ENCODE measurements around the gene IFT27. TPM values are rescaled to one million over a fixed set of nuclear protein-coding genes. Genes with fewer than 3 reads are reported as not detected.
"Not testable (repeated sequence)": the region's sequence is repeated elsewhere in the genome, so short reads cannot be mapped to it uniquely, and the experiment has no call there.

IFT27 gene
- total and polyA plus RNA-seq, 4 experiments from 2014 or later: 9.8 to 42.6 (median 24.7) TPM

GRCh38 chr22:36737776-36738175 lies 38.1 kb downstream of the IFT27 start:
- CTCF ChIA-PET (ENCODE audit: partially characterized antibody): no interaction called here
- DNase-seq: no peak
- peaks cover 24 to 28% of the 10 kb centered on the region in 2 donors for H3K27me3 Mint-ChIP-seq

DNA sequence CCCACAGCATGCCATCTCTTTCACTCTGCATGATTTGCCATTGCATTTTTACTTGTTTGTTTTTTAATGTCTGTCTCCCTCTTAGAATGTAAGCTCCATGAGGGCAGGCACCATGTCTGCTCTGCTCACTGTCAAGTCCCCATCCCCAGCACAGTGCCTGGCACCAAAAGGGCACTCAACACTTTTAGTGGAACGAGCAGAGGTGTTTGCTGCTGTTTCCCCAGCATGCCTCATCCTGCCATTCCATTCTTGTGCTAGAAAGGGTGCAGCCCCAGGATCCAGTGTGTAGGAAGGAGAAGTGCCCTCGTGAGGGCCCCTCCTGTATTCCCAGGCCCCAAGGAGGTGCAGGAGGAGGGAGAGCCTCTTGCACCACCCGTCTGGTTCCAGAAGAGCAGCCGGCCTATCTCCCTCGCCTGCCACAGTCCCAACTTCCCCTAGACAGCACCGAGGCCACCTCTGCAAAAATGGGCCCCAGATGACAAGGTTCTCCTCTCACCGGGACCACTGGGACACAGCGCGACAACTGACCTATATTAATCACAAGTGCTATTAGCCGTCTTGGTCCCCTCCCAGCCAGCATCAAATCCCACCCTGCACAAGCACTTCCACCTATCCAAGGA lies 39.1 kb downstream of the IFT27 start:
- no peaks in the 10 kb centered on the region for H3K4me1 Mint-ChIP-seq
- H3K27me3 Mint-ChIP-seq: peaks cover 29 to 36% of the 10 kb centered on the region in 2 donors
- Histone ChIP-seq H3K36me3 (ENCODE audit: insufficient read depth, low read length) (no peaks in the 10 kb centered on the region), H3K4me3 (ENCODE audit: low read length in 2 of 2) (no peak overlapping the region), H3K27ac (ENCODE audit: low read depth, low read length) (no peak overlapping the region), H3K9me3 (ENCODE audit: control insufficient read depth in 1 of 2, low read length in 2 of 2) (no peaks in the 10 kb centered on the region), H3K27me3 (ENCODE audit: insufficient read depth, low read length) (no peaks in the 10 kb centered on the region), H3K4me1 (ENCODE audit: insufficient read depth, low read length) (no peaks in the 10 kb centered on the region)
- DNase-seq: no peak
- no peak overlapping the region for H3K27ac Mint-ChIP-seq
- H3K9me3 Mint-ChIP-seq: peaks cover 0 to 9% (median 2%) of the 10 kb centered on the region in 8 donors
- intact Hi-C loops (cut with micrococcal nuclease): no loop called here
- POLR2A ChIA-PET (ENCODE audit: partially characterized antibody): no interaction called here
- CTCF ChIA-PET (ENCODE audit: partially characterized antibody): no interaction called here
- no peaks in the 10 kb centered on the region for H3K36me3 Mint-ChIP-seq
- H3K4me3 Mint-ChIP-seq: no peak overlapping the region

More at GRCh38 chr22:36737776-36738175, 38.1 kb downstream of the IFT27 start:
- Mint-ChIP-seq H3K27ac (no peak overlapping the region), H3K4me1 (no peaks in the 10 kb centered on the region), H3K9me3 (peaks cover 0 to 9% (median 1%) of the 10 kb centered on the region in 8 donors), H3K4me3 (no peak overlapping the region), H3K36me3 (no peaks in the 10 kb centered on the region)
- Histone ChIP-seq H3K4me3 (ENCODE audit: low read length in 2 of 2) (no peak overlapping the region), H3K4me1 (ENCODE audit: insufficient read depth, low read length) (no peaks in the 10 kb centered on the region), H3K27ac (ENCODE audit: low read depth, low read length) (no peak overlapping the region), H3K9me3 (ENCODE audit: control insufficient read depth in 1 of 2, low read length in 2 of 2) (no peaks in the 10 kb centered on the region), H3K36me3 (ENCODE audit: insufficient read depth, low read length) (no peaks in the 10 kb centered on the region), H3K27me3 (ENCODE audit: insufficient read depth, low read length) (no peaks in the 10 kb centered on the region)
- POLR2A ChIA-PET (ENCODE audit: partially characterized antibody): no interaction called here
- intact Hi-C loops (cut with micrococcal nuclease): no loop called here

GRCh38 chr22:36734171-36735058 lies 41.5 kb downstream of the IFT27 start:
- Mint-ChIP-seq H3K27ac (no peak overlapping the region), H3K36me3 (no peaks in the 10 kb centered on the region), H3K4me3 (no peak overlapping the region), H3K4me1 (no peaks in the 10 kb centered on the region), H3K27me3 (peaks cover 29 to 42% of the 10 kb centered on the region in 2 donors), H3K9me3 (peaks cover 0 to 5% (median 2%) of the 10 kb centered on the region in 8 donors)
- Histone ChIP-seq H3K4me3 (ENCODE audit: low read length in 2 of 2) (no peak overlapping the region), H3K36me3 (ENCODE audit: insufficient read depth, low read length) (no peaks in the 10 kb centered on the region), H3K9me3 (ENCODE audit: control insufficient read depth in 1 of 2, low read length in 2 of 2) (no peaks in the 10 kb centered on the region), H3K4me1 (ENCODE audit: insufficient read depth, low read length) (no peaks in the 10 kb centered on the region), H3K27ac (ENCODE audit: low read depth, low read length) (no peak overlapping the region), H3K27me3 (ENCODE audit: insufficient read depth, low read length) (no peaks in the 10 kb centered on the region)
- DNase-seq: no peak
- ChIA-PET CTCF (ENCODE audit: partially characterized antibody) (no interaction called here), POLR2A (ENCODE audit: partially characterized antibody) (no interaction called here)
- intact Hi-C loops (cut with micrococcal nuclease): no loop called here

- no peak for DNase-seq
- intact Hi-C loops (cut with micrococcal nuclease): no loop called here
- H3K9me3 Mint-ChIP-seq: peaks cover 0 to 4% (median 0%) of the 10 kb centered on the region in 8 donors
- Histone ChIP-seq H3K27ac (ENCODE audit: low read depth, low read length) (no peak overlapping the region), H3K4me3 (ENCODE audit: low read length in 2 of 2) (no peak overlapping the region), H3K9me3 (ENCODE audit: control insufficient read depth in 1 of 2, low read length in 2 of 2) (no peaks in the 10 kb centered on the region), H3K27me3 (ENCODE audit: insufficient read depth, low read length) (no peaks in the 10 kb centered on the region), H3K36me3 (ENCODE audit: insufficient read depth, low read length) (no peaks in the 10 kb centered on the region), H3K4me1 (ENCODE audit: insufficient read depth, low read length) (no peaks in the 10 kb centered on the region)
- no peaks in the 10 kb centered on the region for H3K36me3 Mint-ChIP-seq
- H3K4me1 Mint-ChIP-seq: no peaks in the 10 kb centered on the region
- H3K27ac Mint-ChIP-seq: no peak overlapping the region
- CTCF ChIA-PET (ENCODE audit: partially characterized antibody): no interaction called here
- H3K4me3 Mint-ChIP-seq: no peak overlapping the region
- peaks cover 29 to 41% of the 10 kb centered on the region in 2 donors for H3K27me3 Mint-ChIP-seq
- POLR2A ChIA-PET (ENCODE audit: partially characterized antibody): no interaction called here
These were observed 42.6 kb downstream of the IFT27 start for GRCh38 chr22:36733271-36733670.

- Histone ChIP-seq H3K4me1 (ENCODE audit: insufficient read depth, low read length) (no peaks in the 10 kb centered on the region), H3K9me3 (ENCODE audit: control insufficient read depth in 1 of 2, low read length in 2 of 2) (no peaks in the 10 kb centered on the region), H3K36me3 (ENCODE audit: insufficient read depth, low read length) (no peaks in the 10 kb centered on the region), H3K27ac (ENCODE audit: low read depth, low read length) (no peak overlapping the region), H3K27me3 (ENCODE audit: insufficient read depth, low read length) (no peaks in the 10 kb centered on the region), H3K4me3 (ENCODE audit: low read length in 2 of 2) (no peak overlapping the region)
- H3K36me3 Mint-ChIP-seq: no peaks in the 10 kb centered on the region
- H3K4me3 Mint-ChIP-seq: no peak overlapping the region
- CTCF ChIA-PET (ENCODE audit: partially characterized antibody): no interaction called here
- DNase-seq: no peak
- peaks cover 0 to 4% (median 0%) of the 10 kb centered on the region in 8 donors for H3K9me3 Mint-ChIP-seq
- no peak overlapping the region for H3K27ac Mint-ChIP-seq
- POLR2A ChIA-PET (ENCODE audit: partially characterized antibody): no interaction called here
- no peaks in the 10 kb centered on the region for H3K4me1 Mint-ChIP-seq
- H3K27me3 Mint-ChIP-seq: peaks cover 27 to 36% of the 10 kb centered on the region in 2 donors
- intact Hi-C loops (cut with micrococcal nuclease): no loop called here
These were observed 43.3 kb downstream of the IFT27 start for GRCh38 chr22:36732609-36733008.

DNA sequence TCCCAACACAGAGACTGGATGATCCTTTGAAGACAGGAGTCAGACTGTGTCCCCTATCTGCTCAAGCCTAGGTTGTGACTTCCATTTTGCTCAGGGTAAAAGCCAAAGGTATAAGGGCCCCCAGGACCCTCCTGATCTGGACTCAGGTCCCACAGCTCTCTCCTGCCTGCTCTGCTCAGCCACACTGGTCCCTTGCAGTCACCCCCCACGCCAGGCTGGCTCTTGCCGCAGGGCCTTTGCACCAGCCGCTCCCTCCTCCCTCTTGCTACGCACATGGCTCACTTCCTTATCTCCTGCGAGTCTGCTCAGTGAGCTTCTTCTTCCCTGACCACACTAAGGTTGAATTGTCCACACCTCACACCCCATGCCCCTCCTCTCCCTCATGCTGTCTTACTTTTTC lies 44.0 kb downstream of the IFT27 start:
- peaks cover 0 to 4% (median 0%) of the 10 kb centered on the region in 8 donors for H3K9me3 Mint-ChIP-seq
- ChIA-PET POLR2A (ENCODE audit: partially characterized antibody) (no interaction called here), CTCF (ENCODE audit: partially characterized antibody) (no interaction called here)
- Histone ChIP-seq H3K36me3 (ENCODE audit: insufficient read depth, low read length) (no peaks in the 10 kb centered on the region), H3K4me3 (ENCODE audit: low read length in 2 of 2) (no peak overlapping the region), H3K9me3 (ENCODE audit: control insufficient read depth in 1 of 2, low read length in 2 of 2) (no peaks in the 10 kb centered on the region), H3K4me1 (ENCODE audit: insufficient read depth, low read length) (no peaks in the 10 kb centered on the region), H3K27ac (ENCODE audit: low read depth, low read length) (no peak overlapping the region), H3K27me3 (ENCODE audit: insufficient read depth, low read length) (no peaks in the 10 kb centered on the region)
- no peaks in the 10 kb centered on the region for H3K4me1 Mint-ChIP-seq
- no peak for DNase-seq
- H3K27ac Mint-ChIP-seq: no peak overlapping the region
- no peaks in the 10 kb centered on the region for H3K36me3 Mint-ChIP-seq
- peaks cover 29 to 30% of the 10 kb centered on the region in 2 donors for H3K27me3 Mint-ChIP-seq
- no peak overlapping the region for H3K4me3 Mint-ChIP-seq
- intact Hi-C loops (cut with micrococcal nuclease): no loop called here

DNA sequence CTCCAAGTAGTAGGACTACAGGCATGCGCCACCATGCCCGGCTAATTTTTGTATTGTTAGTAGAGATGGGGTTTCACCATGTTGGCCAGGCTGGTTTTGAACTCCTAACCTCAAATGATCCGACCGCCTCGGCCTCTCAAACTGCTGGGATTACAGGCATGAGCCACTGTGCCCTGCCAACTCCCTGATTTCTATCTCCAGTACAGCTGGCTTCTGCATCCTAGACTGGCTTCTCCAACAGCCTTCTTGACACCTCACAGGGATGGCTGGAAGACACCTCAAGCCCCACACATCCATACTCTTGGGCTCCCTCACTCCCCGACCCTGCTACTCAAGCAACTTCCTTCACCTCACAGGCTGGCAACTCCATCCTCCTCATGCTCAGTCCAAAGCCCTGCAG lies 44.6 kb downstream of the IFT27 start:
- H3K4me1 ChIP-seq (ENCODE audit: insufficient read depth, low read length); H3K27ac ChIP-seq (ENCODE audit: low read depth, low read length); H3K27me3 ChIP-seq (ENCODE audit: insufficient read depth, low read length); intact Hi-C loops (cut with micrococcal nuclease); H3K4me1 Mint-ChIP-seq; H3K9me3 ChIP-seq (ENCODE audit: control insufficient read depth in 1 of 2, low read length in 2 of 2); H3K9me3 Mint-ChIP-seq; H3K4me3 ChIP-seq (ENCODE audit: low read length in 2 of 2); H3K36me3 ChIP-seq (ENCODE audit: insufficient read depth, low read length); H3K27ac Mint-ChIP-seq; H3K4me3 Mint-ChIP-seq; CTCF ChIA-PET (ENCODE audit: partially characterized antibody); H3K36me3 Mint-ChIP-seq; DNase-seq; POLR2A ChIA-PET (ENCODE audit: partially characterized antibody): not testable (repeated sequence)
- peaks cover 26 to 28% of the 10 kb centered on the region in 2 donors for H3K27me3 Mint-ChIP-seq
